MM.1S (cell line): ENCODE measurements around the gene CDH4.

Source experiments
- DNase-seq: peaks from one replicate; pipeline ENCODE4 v3.0.0-alpha.2; 2015
- H2AFZ ChIP-seq: fragments of 300-600 bp; sonication (generic); 2 replicates; pipeline ENCODE4 v1.6.0; 2016; ENCODE audit warnings: antibody characterized with exemption, low read length
- H3F3A ChIP-seq: fragments of 300-600 bp; sonication (generic); 2 replicates; pipeline ENCODE4 v1.6.1; 2016; ENCODE audit warnings: mild to moderate bottlenecking, antibody characterized with exemption, low read length, moderate library complexity, mixed read lengths; ENCODE audit not compliant: insufficient read depth
- H3K27ac ChIP-seq: fragments of 300-600 bp; sonication (generic); 2 replicates; pipeline ENCODE4 v1.5.1; 2016; ENCODE audit warnings: mild to moderate bottlenecking, low read length
- H3K27me3 ChIP-seq: fragments of 300-600 bp; sonication (generic); replicated peaks from 2 replicates; pipeline ENCODE4 v1.6.0; 2016; ENCODE audit warnings: low read length; ENCODE audit not compliant: insufficient read depth
- H3K36me3 ChIP-seq: fragments of 300-600 bp; sonication (generic); replicated peaks from 2 replicates; pipeline ENCODE4 v1.6.1; 2016; ENCODE audit warnings: mild to moderate bottlenecking, low read length, mixed read lengths; ENCODE audit not compliant: insufficient read depth
- H3K4me1 ChIP-seq: fragments of 300-600 bp; sonication (generic); 2 replicates; pipeline ENCODE4 v1.6.1; 2016; ENCODE audit warnings: low read length, mixed read lengths
- H3K4me2 ChIP-seq: fragments of 300-600 bp; sonication (generic); 2 replicates; pipeline ENCODE4 v1.6.0; 2016; ENCODE audit warnings: low read depth, low read length
- H3K4me3 ChIP-seq: fragments of 300-600 bp; sonication (generic); 2 replicates; pipeline ENCODE4 v1.5.1; 2016; ENCODE audit warnings: low read length, mixed read lengths
- H3K79me2 ChIP-seq: fragments of 300-600 bp; sonication (generic); 2 replicates; pipeline ENCODE4 v1.6.1; 2016; ENCODE audit warnings: mixed run types, low read length, mixed read lengths
- H3K9ac ChIP-seq: fragments of 300-600 bp; sonication (generic); 2 replicates; pipeline ENCODE4 v1.6.1; 2016; ENCODE audit warnings: low read length, mixed read lengths
- H3K9me2 ChIP-seq: fragments of 300-600 bp; sonication (generic); replicated peaks from 2 replicates; pipeline ENCODE4 v1.6.1; 2016; ENCODE audit warnings: mild to moderate bottlenecking, low read length, mixed read lengths; ENCODE audit not compliant: insufficient read depth
- H3K9me3 ChIP-seq: fragments of 300-600 bp; sonication (generic); replicated peaks from 2 replicates; pipeline ENCODE4 v1.6.1; 2016; ENCODE audit warnings: mild to moderate bottlenecking, low read length, mixed read lengths; ENCODE audit not compliant: insufficient read depth
- H4K20me1 ChIP-seq: fragments of 300-600 bp; sonication (generic); 2 replicates; pipeline ENCODE4 v1.6.1; 2016; ENCODE audit warnings: mild to moderate bottlenecking, low read length, moderate library complexity, mixed read lengths; ENCODE audit not compliant: insufficient read depth
- EZH2 ChIP-seq: fragments of 300-600 bp; sonication (generic); optimal IDR thresholded peaks from 2 replicates; pipeline ENCODE3; 2017; ENCODE audit warnings: low read depth, mild to moderate bottlenecking, antibody characterized with exemption, low read length, mixed read lengths
- EZH2phosphoT487 ChIP-seq: fragments of 300-600 bp; sonication (generic); IDR thresholded peaks from 2 replicates; pipeline ENCODE4 v1.6.1; 2018; ENCODE audit warnings: antibody characterized with exemption, low read length
- TF ChIP-seq, protein P1 (sequence below): fragments of 300-600 bp; sonication (generic); IDR thresholded peaks from 2 replicates; pipeline ENCODE4 v1.5.1; 2016; ENCODE audit warnings: antibody characterized with exemption, low read length, mixed read lengths

CDH4 gene

DNA sequence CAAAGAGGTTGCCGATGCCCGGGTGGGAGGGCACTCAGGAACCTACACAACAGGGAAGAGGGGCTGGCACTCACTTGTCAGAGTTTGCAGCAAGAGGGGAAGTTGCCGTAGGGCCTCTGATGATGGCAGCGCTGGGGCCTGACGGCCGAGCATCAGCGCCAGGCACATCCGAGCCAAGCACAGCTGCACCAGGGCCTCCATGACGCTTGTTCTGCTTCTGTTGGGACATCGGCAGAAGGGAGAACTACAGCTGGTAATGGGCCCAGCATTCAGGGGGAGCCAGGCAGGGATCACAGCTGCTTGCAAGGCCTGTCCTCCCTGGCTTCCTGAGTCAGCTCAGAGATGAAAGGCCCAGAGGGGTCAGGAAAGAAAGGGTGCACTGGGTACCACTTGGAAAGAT lies 367.7 kb downstream of the CDH4 start:
- Histone ChIP-seq H2AFZ (no peak overlapping the region), H3K27ac (no peak overlapping the region), H3K27me3 (peaks cover 68% of the 10 kb centered on the region), H4K20me1 (no peaks in the 10 kb centered on the region), H3K36me3 (no peaks in the 10 kb centered on the region), H3K9ac (no peak overlapping the region), H3K79me2 (no peaks in the 10 kb centered on the region), H3K4me1 (no peaks in the 10 kb centered on the region), H3K9me2 (no peaks in the 10 kb centered on the region), H3K4me3 (no peak overlapping the region), H3F3A (no peaks in the 10 kb centered on the region), H3K4me2 (no peak overlapping the region), H3K9me3 (no peaks in the 10 kb centered on the region)
- no peak for TF ChIP-seq EZH2
- TF ChIP-seq, protein P1, sequence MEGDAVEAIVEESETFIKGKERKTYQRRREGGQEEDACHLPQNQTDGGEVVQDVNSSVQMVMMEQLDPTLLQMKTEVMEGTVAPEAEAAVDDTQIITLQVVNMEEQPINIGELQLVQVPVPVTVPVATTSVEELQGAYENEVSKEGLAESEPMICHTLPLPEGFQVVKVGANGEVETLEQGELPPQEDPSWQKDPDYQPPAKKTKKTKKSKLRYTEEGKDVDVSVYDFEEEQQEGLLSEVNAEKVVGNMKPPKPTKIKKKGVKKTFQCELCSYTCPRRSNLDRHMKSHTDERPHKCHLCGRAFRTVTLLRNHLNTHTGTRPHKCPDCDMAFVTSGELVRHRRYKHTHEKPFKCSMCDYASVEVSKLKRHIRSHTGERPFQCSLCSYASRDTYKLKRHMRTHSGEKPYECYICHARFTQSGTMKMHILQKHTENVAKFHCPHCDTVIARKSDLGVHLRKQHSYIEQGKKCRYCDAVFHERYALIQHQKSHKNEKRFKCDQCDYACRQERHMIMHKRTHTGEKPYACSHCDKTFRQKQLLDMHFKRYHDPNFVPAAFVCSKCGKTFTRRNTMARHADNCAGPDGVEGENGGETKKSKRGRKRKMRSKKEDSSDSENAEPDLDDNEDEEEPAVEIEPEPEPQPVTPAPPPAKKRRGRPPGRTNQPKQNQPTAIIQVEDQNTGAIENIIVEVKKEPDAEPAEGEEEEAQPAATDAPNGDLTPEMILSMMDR = no peak
- TF ChIP-seq EZH2phosphoT487 = no peak
- no peak for DNase-seq

DNA sequence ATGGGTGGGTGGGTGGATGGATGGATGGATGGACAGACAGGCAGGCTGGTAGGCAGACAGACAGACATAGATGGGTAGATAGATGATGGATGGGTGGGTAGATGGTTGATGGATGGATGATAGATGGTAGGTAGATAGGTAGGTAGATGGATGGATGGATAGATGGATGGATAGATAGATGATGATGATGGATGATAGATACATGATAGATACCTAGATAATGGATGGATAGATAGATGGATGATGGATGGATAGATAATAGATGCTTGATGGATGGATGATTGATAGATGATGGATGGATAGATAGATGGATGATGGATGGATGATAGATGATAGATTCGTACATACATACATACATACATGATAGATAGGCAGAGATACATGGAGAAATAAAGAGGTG lies 368.1 kb downstream of the CDH4 start:
- Histone ChIP-seq H3K9ac (no peak overlapping the region), H3K9me3 (no peaks in the 10 kb centered on the region), H3K4me2 (no peak overlapping the region), H3K27ac (no peak overlapping the region), H4K20me1 (no peaks in the 10 kb centered on the region), H3K36me3 (no peaks in the 10 kb centered on the region), H3K4me3 (no peak overlapping the region), H3K27me3 (peaks cover 72% of the 10 kb centered on the region), H3F3A (no peaks in the 10 kb centered on the region), H3K79me2 (no peaks in the 10 kb centered on the region), H3K4me1 (no peaks in the 10 kb centered on the region), H3K9me2 (no peaks in the 10 kb centered on the region), H2AFZ (no peak overlapping the region)
- no peak for DNase-seq
- TF ChIP-seq, protein P1 = no peak
- no peak for TF ChIP-seq EZH2
- no peak for TF ChIP-seq EZH2phosphoT487

DNA sequence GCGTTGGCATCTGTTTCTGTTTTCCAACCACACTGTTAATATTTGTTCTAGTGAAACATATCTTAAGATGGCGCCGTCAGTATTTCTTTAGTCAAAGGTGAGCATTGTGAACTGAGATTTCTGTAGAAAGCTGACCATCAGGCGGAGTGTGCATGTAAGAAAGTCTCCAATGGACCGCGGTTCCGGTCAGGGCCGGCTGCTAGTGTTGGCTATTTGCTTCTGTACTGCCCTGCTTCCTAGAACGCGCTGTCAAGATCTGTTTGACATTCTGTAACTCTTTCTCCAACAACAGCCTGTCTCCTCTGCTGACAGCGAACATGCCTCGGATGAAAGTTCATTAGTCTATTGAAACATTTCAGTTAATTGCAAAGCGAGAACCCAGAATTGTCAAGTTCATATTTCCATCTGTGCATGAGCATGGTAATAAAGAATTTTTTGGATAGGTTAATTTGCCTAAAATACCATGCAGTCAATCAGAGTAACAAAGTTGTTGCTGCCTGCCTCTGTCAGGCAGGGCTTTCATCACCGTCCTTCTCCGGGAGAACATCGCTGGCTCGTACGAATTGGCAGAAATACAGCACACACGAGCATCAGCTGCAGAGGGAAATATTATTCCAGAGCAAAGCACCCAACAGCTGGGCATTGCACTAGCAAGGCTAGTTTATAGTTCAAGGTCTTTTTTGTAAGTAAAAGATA lies 369.1 kb downstream of the CDH4 start:
- Histone ChIP-seq H3K79me2 (no peaks in the 10 kb centered on the region), H2AFZ (no peak overlapping the region), H3K27ac (no peak overlapping the region), H3K4me3 (no peak overlapping the region), H3K9ac (no peak overlapping the region), H3K9me2 (no peaks in the 10 kb centered on the region), H3K4me2 (no peak overlapping the region), H3K4me1 (no peaks in the 10 kb centered on the region), H3K27me3 (peaks cover 77% of the 10 kb centered on the region), H4K20me1 (no peaks in the 10 kb centered on the region), H3K9me3 (no peaks in the 10 kb centered on the region), H3F3A (no peaks in the 10 kb centered on the region), H3K36me3 (no peaks in the 10 kb centered on the region)
- no peak for DNase-seq
- TF ChIP-seq EZH2phosphoT487 = no peak
- TF ChIP-seq, protein P1 = no peak
